ENCODE data around the gene SPNS3. TPM values are rescaled to one million over a fixed set of nuclear protein-coding genes. Genes with fewer than 3 reads are reported as not detected.

The SPNS3 gene
- total RNA-seq, 1 experiment from 2014 or later, result 0.37 TPM

DNA sequence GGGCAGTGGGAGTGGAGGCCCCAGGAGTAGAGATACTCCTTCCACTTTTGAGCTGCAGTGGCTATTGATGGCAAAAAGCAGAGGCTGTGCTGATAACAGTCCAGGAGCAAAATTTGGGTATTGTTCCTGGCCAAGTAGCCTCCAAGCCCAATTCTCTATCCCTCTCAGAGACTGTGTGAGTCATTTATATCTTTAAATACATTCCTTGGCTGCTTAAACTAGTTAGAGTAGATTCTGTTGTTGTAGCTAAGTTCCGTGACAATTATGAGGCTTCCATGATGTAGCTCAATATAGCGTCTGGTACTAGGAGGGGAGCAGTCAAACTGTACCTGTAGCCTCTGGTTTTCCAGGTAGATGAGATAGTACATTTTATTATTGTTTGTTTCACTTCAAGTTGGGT is 47.3 kb upstream of the SPNS3 start:
- Histone ChIP-seq H3K4me1 (ENCODE audit: control insufficient read depth in 1 of 2, insufficient read depth in 2 of 2, low read length in 2 of 2) (peaks cover 1 to 9% of the 10 kb centered on the region in 2 experiments; a peak in 3 of 4 replicates), H3K27me3 (ENCODE audit: insufficient read depth, low read length) (no peaks in the 10 kb centered on the region), H3K9me2 (ENCODE audit: insufficient read depth) (no peaks in the 10 kb centered on the region), H3K9ac (ENCODE audit: low read length) (no peak overlapping the region), H4K20me1 (ENCODE audit: insufficient read depth) (no peaks in the 10 kb centered on the region), H3K27ac (ENCODE audit: low read depth, low read length) (no peak overlapping the region), H3K36me3 (ENCODE audit: control insufficient read depth in 1 of 2, insufficient read depth in 2 of 2, low read length in 2 of 2) (no peaks in the 10 kb centered on the region), H3K4me2 (ENCODE audit: low read length) (no peak overlapping the region), H3K9me3 (ENCODE audit: control insufficient read depth in 1 of 2, insufficient read depth in 1 of 2, low read depth in 1 of 2, low read length in 2 of 2) (no peaks in the 10 kb centered on the region), H3K79me2 (ENCODE audit: insufficient read depth, low read length) (no peaks in the 10 kb centered on the region), H2AFZ (ENCODE audit: low read depth, low read length, poor library complexity, severe bottlenecking) (no peak overlapping the region), H3K4me3 (replicated peaks in 1 of 2; ENCODE audit: low read depth in 1 of 2, low read length in 2 of 2) (no peak overlapping the region)
- DNase-seq (ENCODE audit: low read depth, low spot score), result no peak
- RAD21 ChIA-PET (ENCODE audit: low non-redundant PET in 1 of 2, low total read pairs in 2 of 2, uncharacterized antibody in 2 of 2, unreplicated experiment in 2 of 2), result no interaction called here
- intact Hi-C loops (cut with micrococcal nuclease), result no loop called here
- BruUV-seq (replicated peaks), result no TSS peak
- no peak for ATAC-seq
- TF ChIP-seq ELF1 (IDR thresholded peaks at IDR 0.05; ENCODE audit: borderline replicate concordance, low read depth), result no peak
- no peak for TF ChIP-seq EGR1 (IDR thresholded peaks at IDR 0.05; ENCODE audit: low read depth)
- TF ChIP-seq ZFX (IDR thresholded peaks at IDR 0.05), result no peak
- TF ChIP-seq EZH2phosphoT487 (IDR thresholded peaks at IDR 0.05; ENCODE audit: borderline replicate concordance), result no peak
- TF ChIP-seq EZH2 (IDR thresholded peaks at IDR 0.05), result no peak
- no peak for TF ChIP-seq SIN3A (IDR thresholded peaks at IDR 0.05; ENCODE audit: low read depth)
- no peak for TF ChIP-seq SP1 (IDR thresholded peaks at IDR 0.05; ENCODE audit: low read depth)
- TF ChIP-seq POLR2A (IDR thresholded peaks at IDR 0.05; ENCODE audit: borderline replicate concordance, extremely low read depth, insufficient read depth, insufficient read length), result no peak
- TF ChIP-seq, protein P1, sequence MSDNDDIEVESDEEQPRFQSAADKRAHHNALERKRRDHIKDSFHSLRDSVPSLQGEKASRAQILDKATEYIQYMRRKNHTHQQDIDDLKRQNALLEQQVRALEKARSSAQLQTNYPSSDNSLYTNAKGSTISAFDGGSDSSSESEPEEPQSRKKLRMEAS (IDR thresholded peaks at IDR 0.05), result no peak
- TF ChIP-seq, protein P2, sequence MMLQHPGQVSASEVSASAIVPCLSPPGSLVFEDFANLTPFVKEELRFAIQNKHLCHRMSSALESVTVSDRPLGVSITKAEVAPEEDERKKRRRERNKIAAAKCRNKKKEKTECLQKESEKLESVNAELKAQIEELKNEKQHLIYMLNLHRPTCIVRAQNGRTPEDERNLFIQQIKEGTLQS (IDR thresholded peaks at IDR 0.05), result no peak
- no peak for TF ChIP-seq CTCF (IDR thresholded peaks at IDR 0.05 in 2 of 3, conservative IDR thresholded peaks at IDR 0.05 in 1 of 3; ENCODE audit: borderline replicate concordance in 1 of 3, insufficient read depth in 1 of 3, low read depth in 2 of 3, low read length in 2 of 3)
- no peak for TF ChIP-seq ZNF274 (IDR thresholded peaks at IDR 0.05; ENCODE audit: low read depth, low read length)
- no peak for TF ChIP-seq CBX3 (IDR thresholded peaks at IDR 0.05; ENCODE audit: low read depth)
- no peak for TF ChIP-seq TCF7L2 (IDR thresholded peaks at IDR 0.05; ENCODE audit: borderline replicate concordance, extremely low read depth, insufficient read depth, insufficient read length)
- TF ChIP-seq, protein P3, sequence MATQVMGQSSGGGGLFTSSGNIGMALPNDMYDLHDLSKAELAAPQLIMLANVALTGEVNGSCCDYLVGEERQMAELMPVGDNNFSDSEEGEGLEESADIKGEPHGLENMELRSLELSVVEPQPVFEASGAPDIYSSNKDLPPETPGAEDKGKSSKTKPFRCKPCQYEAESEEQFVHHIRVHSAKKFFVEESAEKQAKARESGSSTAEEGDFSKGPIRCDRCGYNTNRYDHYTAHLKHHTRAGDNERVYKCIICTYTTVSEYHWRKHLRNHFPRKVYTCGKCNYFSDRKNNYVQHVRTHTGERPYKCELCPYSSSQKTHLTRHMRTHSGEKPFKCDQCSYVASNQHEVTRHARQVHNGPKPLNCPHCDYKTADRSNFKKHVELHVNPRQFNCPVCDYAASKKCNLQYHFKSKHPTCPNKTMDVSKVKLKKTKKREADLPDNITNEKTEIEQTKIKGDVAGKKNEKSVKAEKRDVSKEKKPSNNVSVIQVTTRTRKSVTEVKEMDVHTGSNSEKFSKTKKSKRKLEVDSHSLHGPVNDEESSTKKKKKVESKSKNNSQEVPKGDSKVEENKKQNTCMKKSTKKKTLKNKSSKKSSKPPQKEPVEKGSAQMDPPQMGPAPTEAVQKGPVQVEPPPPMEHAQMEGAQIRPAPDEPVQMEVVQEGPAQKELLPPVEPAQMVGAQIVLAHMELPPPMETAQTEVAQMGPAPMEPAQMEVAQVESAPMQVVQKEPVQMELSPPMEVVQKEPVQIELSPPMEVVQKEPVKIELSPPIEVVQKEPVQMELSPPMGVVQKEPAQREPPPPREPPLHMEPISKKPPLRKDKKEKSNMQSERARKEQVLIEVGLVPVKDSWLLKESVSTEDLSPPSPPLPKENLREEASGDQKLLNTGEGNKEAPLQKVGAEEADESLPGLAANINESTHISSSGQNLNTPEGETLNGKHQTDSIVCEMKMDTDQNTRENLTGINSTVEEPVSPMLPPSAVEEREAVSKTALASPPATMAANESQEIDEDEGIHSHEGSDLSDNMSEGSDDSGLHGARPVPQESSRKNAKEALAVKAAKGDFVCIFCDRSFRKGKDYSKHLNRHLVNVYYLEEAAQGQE (IDR thresholded peaks at IDR 0.05; ENCODE audit: low read depth), result no peak
- CTCF ChIA-PET, result no interaction called here
- POLR2A ChIA-PET, result no interaction called here

Measured in HCT116 (cell line).